ENCODE results near the gene CSNK1E.
"Not testable (repeated sequence)": the region's sequence is repeated elsewhere in the genome, so short reads cannot be mapped to it uniquely, and the experiment has no call there.

The CSNK1E gene

DNA sequence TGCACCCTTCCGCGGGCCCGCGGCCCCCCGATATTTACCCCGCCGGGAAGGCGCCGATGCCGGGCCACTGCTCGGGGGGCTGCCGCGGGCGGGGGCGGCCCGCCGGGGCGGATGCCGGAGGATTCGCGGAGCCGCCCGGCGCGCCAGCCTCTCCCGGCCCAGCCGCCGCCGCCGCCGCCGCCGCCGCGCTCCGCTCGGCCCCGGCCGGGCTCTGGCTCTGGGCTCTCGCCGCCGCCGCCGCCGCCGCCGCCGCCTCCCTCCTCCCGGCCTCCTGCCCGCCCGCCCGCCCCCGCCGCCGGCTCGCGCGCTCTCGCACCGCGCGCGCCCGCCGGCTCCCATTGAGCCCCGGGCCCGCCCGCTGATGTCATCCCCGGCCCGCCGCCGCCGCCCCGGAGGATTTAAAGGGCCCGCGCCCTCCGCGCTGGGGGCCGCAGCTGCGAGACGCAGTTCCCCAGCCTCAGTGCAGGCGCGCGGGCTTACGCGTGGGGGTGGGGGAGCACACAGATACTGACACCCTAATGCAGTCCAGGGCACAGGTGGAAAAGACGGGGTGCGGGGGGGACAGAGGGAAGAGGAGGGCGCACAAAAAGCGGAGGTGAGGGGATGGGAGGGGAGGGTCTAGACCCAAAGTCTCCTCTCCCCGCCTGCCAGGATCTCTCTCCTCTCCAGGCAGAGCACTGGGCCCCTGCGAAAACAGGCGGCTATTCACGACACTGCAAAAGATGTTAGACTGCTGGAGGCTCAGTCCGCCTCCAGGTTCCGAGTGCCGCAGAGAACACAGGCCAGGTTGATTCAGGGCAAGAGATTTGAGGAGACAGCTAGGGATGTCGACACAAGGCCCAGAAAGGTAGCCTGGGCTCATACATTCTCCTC, at the start of gene CSNK1E:
Gene CSNK1E (minus strand): TSS at position 312 of the 873 bp plus-strand sequence. CDS start 3,276 bp downstream, outside the sequence.
- H2AFZ ChIP-seq (ENCODE audit: low read depth, low read length), result peak within 1 kb of the TSS; percentile 90

DNA sequence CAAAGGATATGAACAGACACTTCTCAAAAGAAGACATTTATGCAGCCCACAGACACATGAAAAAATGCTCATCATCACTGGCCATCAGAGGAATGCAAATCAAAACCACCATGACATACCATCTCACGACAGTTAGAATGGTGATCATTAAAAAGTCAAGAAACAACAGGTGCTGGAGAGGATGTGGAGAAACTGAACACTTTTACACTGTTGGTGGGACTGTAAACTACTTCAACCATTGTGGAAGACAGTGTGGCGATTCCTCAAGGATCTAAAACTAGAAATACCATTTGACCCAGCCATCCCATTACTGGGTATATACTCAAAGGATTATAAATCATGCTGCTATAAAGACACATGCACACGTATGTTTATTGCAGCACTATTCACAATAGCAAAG, 48.6 kb upstream of the CSNK1E start:
- not testable (repeated sequence) for H2AFZ ChIP-seq (ENCODE audit: low read depth, low read length); H3K27ac ChIP-seq (ENCODE audit: low read length); H3K9me3 ChIP-seq (ENCODE audit: insufficient read depth, low read length); H3K4me3 ChIP-seq (ENCODE audit: low read length); H3K4me2 ChIP-seq (ENCODE audit: low read length); H3K36me3 ChIP-seq (replicated peaks; ENCODE audit: low read depth, low read length); H3K9ac ChIP-seq (ENCODE audit: low read length); H3K27me3 ChIP-seq (ENCODE audit: low read depth, low read length); H3K4me1 ChIP-seq (ENCODE audit: low read length)
- Histone ChIP-seq H4K20me1 (ENCODE audit: insufficient read depth, low read length) (peaks cover 10% of the 10 kb centered on the region; the same call in 1 of the 2 replicates), H3K79me2 (ENCODE audit: low read length) (peaks cover 11% of the 10 kb centered on the region; the same call in 1 of the 2 replicates)

More for the DNA sequence above, at the start of gene CSNK1E:
- H3K27ac ChIP-seq (ENCODE audit: low read length), result peak within 1 kb of the TSS; percentile 75
- H3K27me3 ChIP-seq (ENCODE audit: low read depth, low read length), result no peaks in the 10 kb centered on the region
- no peaks in the 10 kb centered on the region for H3K9me3 ChIP-seq (ENCODE audit: insufficient read depth, low read length)
- H3K36me3 ChIP-seq (replicated peaks; ENCODE audit: low read depth, low read length), result peaks cover 22% of the 10 kb centered on the region
- H3K79me2 ChIP-seq (ENCODE audit: low read length), result peaks cover 57% of the 10 kb centered on the region
- peak within 1 kb of the TSS; percentile 94 for H3K4me3 ChIP-seq (ENCODE audit: low read length)
- H4K20me1 ChIP-seq (ENCODE audit: insufficient read depth, low read length), result peaks cover 43% of the 10 kb centered on the region
- H3K4me1 ChIP-seq (ENCODE audit: low read length), result peaks cover 43% of the 10 kb centered on the region
- H3K4me2 ChIP-seq (ENCODE audit: low read length), result peak within 1 kb of the TSS; percentile 96
- H3K9ac ChIP-seq (ENCODE audit: low read length), result peak within 1 kb of the TSS; percentile 92
- TF ChIP-seq CTCF (IDR thresholded peaks at IDR 0.05; ENCODE audit: low read depth, low read length), result no peak
- TF ChIP-seq EZH2phosphoT487 (IDR thresholded peaks at IDR 0.05; ENCODE audit: low read depth), result no peak

GRCh38 chr22:38365174-38365573, 47.9 kb upstream of the CSNK1E start:
- not testable (repeated sequence) for H3K27me3 ChIP-seq (ENCODE audit: low read depth, low read length); H3K27ac ChIP-seq (ENCODE audit: low read length); H3K9me3 ChIP-seq (ENCODE audit: insufficient read depth, low read length); H3K4me1 ChIP-seq (ENCODE audit: low read length); H3K36me3 ChIP-seq (replicated peaks; ENCODE audit: low read depth, low read length); H3K9ac ChIP-seq (ENCODE audit: low read length); H2AFZ ChIP-seq (ENCODE audit: low read depth, low read length); H3K4me3 ChIP-seq (ENCODE audit: low read length); H3K4me2 ChIP-seq (ENCODE audit: low read length)
- peaks cover 10% of the 10 kb centered on the region; the same call in 1 of the 2 replicates for H4K20me1 ChIP-seq (ENCODE audit: insufficient read depth, low read length)
- peaks cover 11% of the 10 kb centered on the region; the same call in 1 of the 2 replicates for H3K79me2 ChIP-seq (ENCODE audit: low read length)

GRCh38 chr22:38360560-38360959, 43.3 kb upstream of the CSNK1E start:
- H3K9ac ChIP-seq (ENCODE audit: low read length); H3K4me3 ChIP-seq (ENCODE audit: low read length); H3K4me2 ChIP-seq (ENCODE audit: low read length); H3K79me2 ChIP-seq (ENCODE audit: low read length); H3K9me3 ChIP-seq (ENCODE audit: insufficient read depth, low read length); H3K27me3 ChIP-seq (ENCODE audit: low read depth, low read length); H3K27ac ChIP-seq (ENCODE audit: low read length); H3K4me1 ChIP-seq (ENCODE audit: low read length); H2AFZ ChIP-seq (ENCODE audit: low read depth, low read length); H3K36me3 ChIP-seq (replicated peaks; ENCODE audit: low read depth, low read length): not testable (repeated sequence)
- peaks cover 10% of the 10 kb centered on the region; the same call in 1 of the 2 replicates for H4K20me1 ChIP-seq (ENCODE audit: insufficient read depth, low read length)

DNA sequence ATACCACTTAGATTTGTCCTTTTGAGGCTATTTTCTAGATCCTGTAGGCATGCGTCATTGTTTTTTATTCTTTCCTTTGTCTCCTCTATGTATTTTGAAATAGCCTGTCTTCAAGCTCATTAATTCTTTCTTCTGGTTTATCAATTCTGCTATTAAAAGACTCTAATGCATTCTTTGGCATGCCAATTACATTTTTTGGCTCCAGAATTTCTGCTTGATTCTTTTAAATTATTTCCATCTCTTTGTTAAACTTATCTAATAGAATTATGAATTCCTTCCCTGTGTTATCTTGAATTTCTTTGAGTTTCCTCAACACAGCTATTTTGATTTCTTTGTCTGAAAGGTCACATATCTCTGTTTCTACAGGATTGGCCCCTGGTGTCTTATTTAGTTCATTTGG, 42.6 kb upstream of the CSNK1E start:
- not testable (repeated sequence) for H3K4me1 ChIP-seq (ENCODE audit: low read length); H2AFZ ChIP-seq (ENCODE audit: low read depth, low read length); H3K27ac ChIP-seq (ENCODE audit: low read length); H3K27me3 ChIP-seq (ENCODE audit: low read depth, low read length); H3K4me2 ChIP-seq (ENCODE audit: low read length); H3K4me3 ChIP-seq (ENCODE audit: low read length); H3K9ac ChIP-seq (ENCODE audit: low read length); H3K36me3 ChIP-seq (replicated peaks; ENCODE audit: low read depth, low read length); H3K79me2 ChIP-seq (ENCODE audit: low read length); H3K9me3 ChIP-seq (ENCODE audit: insufficient read depth, low read length)
- H4K20me1 ChIP-seq (ENCODE audit: insufficient read depth, low read length), result peaks cover 10% of the 10 kb centered on the region; the same call in 1 of the 2 replicates

GRCh38 chr22:38357971-38358370, 40.7 kb upstream of the CSNK1E start:
- H4K20me1 ChIP-seq (ENCODE audit: insufficient read depth, low read length), result peaks cover 12% of the 10 kb centered on the region; the same call in 1 of the 2 replicates
- not testable (repeated sequence) for H3K4me2 ChIP-seq (ENCODE audit: low read length); H3K27ac ChIP-seq (ENCODE audit: low read length); H3K79me2 ChIP-seq (ENCODE audit: low read length); H3K9ac ChIP-seq (ENCODE audit: low read length); H2AFZ ChIP-seq (ENCODE audit: low read depth, low read length); H3K4me1 ChIP-seq (ENCODE audit: low read length); H3K27me3 ChIP-seq (ENCODE audit: low read depth, low read length); H3K9me3 ChIP-seq (ENCODE audit: insufficient read depth, low read length); H3K4me3 ChIP-seq (ENCODE audit: low read length)
- peaks cover 11% of the 10 kb centered on the region for H3K36me3 ChIP-seq (replicated peaks; ENCODE audit: low read depth, low read length)
